HAP-1 (cell line): ENCODE measurements around the gene CERS6.
"Not testable (repeated sequence)": the region's sequence is repeated elsewhere in the genome, so short reads cannot be mapped to it uniquely, and the experiment has no call there.

Experiments used
- DNase-seq, 2 experiments: peaks; one replicate each; pipeline ENCODE4 v3.0.0-alpha.2; 2016 to 2020; ENCODE audit warnings: low spot score in 2 of 2
- H3K27me3 ChIP-seq: fragments of 250-450 bp; sonication (Bioruptor Pico); 2 replicates; pipeline ENCODE4 v1.5.1; 2020; ENCODE audit warnings: low read depth, mild to moderate bottlenecking, moderate library complexity
- H3K36me3 ChIP-seq: fragments of 250-450 bp; sonication (Bioruptor Pico); replicated peaks from 2 replicates; pipeline ENCODE4 v1.5.1; 2020; ENCODE audit warnings: mild to moderate bottlenecking
- H3K4me1 ChIP-seq: fragments of 250-450 bp; sonication (Bioruptor Pico); 2 replicates; pipeline ENCODE4 v1.5.1; 2020; ENCODE audit warnings: mild to moderate bottlenecking
- H3K4me3 ChIP-seq: fragments of 250-450 bp; sonication (Bioruptor Pico); 2 replicates; pipeline ENCODE4 v1.5.1; 2020; ENCODE audit warnings: mild to moderate bottlenecking, moderate library complexity
- H3K9me3 ChIP-seq: fragments of 250-450 bp; sonication (Bioruptor Pico); 2 replicates; pipeline ENCODE4 v1.5.1; 2020; ENCODE audit warnings: mild to moderate bottlenecking, moderate library complexity
- in situ Hi-C: fragments of 300-500 bp; cut with MboI; formaldehyde crosslinking; loops from 3 replicates; pipeline ENCODE4 v1.14.3; 2020; ENCODE audit warnings: low sequenced_read_pairs, inconsistent platforms, mixed read lengths

The CERS6 gene

GRCh38 chr2:168787782-168788376 lies 331.8 kb downstream of the CERS6 start:
- in situ Hi-C loops = no loop called here
- no peak for DNase-seq
- no peaks in the 10 kb centered on the region for H3K27me3 ChIP-seq
- H3K36me3 ChIP-seq = no peaks in the 10 kb centered on the region
- no peaks in the 10 kb centered on the region for H3K9me3 ChIP-seq
- H3K4me3 ChIP-seq = no peak overlapping the region
- no peaks in the 10 kb centered on the region for H3K4me1 ChIP-seq

GRCh38 chr2:168789776-168790175 lies 333.7 kb downstream of the CERS6 start:
- Histone ChIP-seq H3K36me3 (no peaks in the 10 kb centered on the region), H3K4me1 (no peaks in the 10 kb centered on the region), H3K27me3 (no peaks in the 10 kb centered on the region), H3K4me3 (no peak overlapping the region), H3K9me3 (no peaks in the 10 kb centered on the region)
- in situ Hi-C loops = no loop called here
- DNase-seq = no peak

GRCh38 chr2:168790226-168790902 lies 334.3 kb downstream of the CERS6 start:
- H3K9me3 ChIP-seq = no peaks in the 10 kb centered on the region
- no peaks in the 10 kb centered on the region for H3K36me3 ChIP-seq
- in situ Hi-C loops = no loop called here
- no peak overlapping the region for H3K4me3 ChIP-seq
- H3K27me3 ChIP-seq = no peaks in the 10 kb centered on the region
- no peaks in the 10 kb centered on the region for H3K4me1 ChIP-seq
- DNase-seq = no peak

GRCh38 chr2:168791140-168791539 lies 335.1 kb downstream of the CERS6 start:
- H3K9me3 ChIP-seq, H3K36me3 ChIP-seq, DNase-seq, H3K4me3 ChIP-seq, in situ Hi-C loops, H3K4me1 ChIP-seq, H3K27me3 ChIP-seq: not testable (repeated sequence)

GRCh38 chr2:168793596-168793995 lies 337.5 kb downstream of the CERS6 start:
- no peak for DNase-seq
- Histone ChIP-seq H3K9me3 (no peaks in the 10 kb centered on the region), H3K27me3 (no peaks in the 10 kb centered on the region), H3K4me1 (no peaks in the 10 kb centered on the region), H3K36me3 (no peaks in the 10 kb centered on the region), H3K4me3 (no peak overlapping the region)
- in situ Hi-C loops = no loop called here

GRCh38 chr2:168794968-168795367 lies 338.9 kb downstream of the CERS6 start:
- DNase-seq = no peak
- H3K9me3 ChIP-seq = no peaks in the 10 kb centered on the region
- no peaks in the 10 kb centered on the region for H3K27me3 ChIP-seq
- H3K36me3 ChIP-seq = no peaks in the 10 kb centered on the region
- H3K4me3 ChIP-seq = no peak overlapping the region
- no peaks in the 10 kb centered on the region for H3K4me1 ChIP-seq
- in situ Hi-C loops = no loop called here

- no peaks in the 10 kb centered on the region for H3K9me3 ChIP-seq
- H3K36me3 ChIP-seq = no peaks in the 10 kb centered on the region
- H3K4me1 ChIP-seq = no peaks in the 10 kb centered on the region
- no peak overlapping the region for H3K4me3 ChIP-seq
- no peaks in the 10 kb centered on the region for H3K27me3 ChIP-seq
- in situ Hi-C loops = no loop called here
- no peak for DNase-seq
Measured at GRCh38 chr2:168796090-168796577, 340.1 kb downstream of the CERS6 start.

GRCh38 chr2:168796583-168797285 lies 340.7 kb downstream of the CERS6 start:
- no peak overlapping the region for H3K4me3 ChIP-seq
- H3K36me3 ChIP-seq = no peaks in the 10 kb centered on the region
- H3K4me1 ChIP-seq = no peaks in the 10 kb centered on the region
- in situ Hi-C loops = no loop called here
- no peaks in the 10 kb centered on the region for H3K9me3 ChIP-seq
- DNase-seq = no peak
- no peaks in the 10 kb centered on the region for H3K27me3 ChIP-seq

GRCh38 chr2:168797286-168797655 lies 341.2 kb downstream of the CERS6 start:
- Histone ChIP-seq H3K4me3 (no peak overlapping the region), H3K27me3 (no peaks in the 10 kb centered on the region), H3K36me3 (no peaks in the 10 kb centered on the region), H3K4me1 (no peaks in the 10 kb centered on the region), H3K9me3 (no peaks in the 10 kb centered on the region)
- in situ Hi-C loops = no loop called here
- no peak for DNase-seq

- DNase-seq = no peak
- Histone ChIP-seq H3K4me1 (no peaks in the 10 kb centered on the region), H3K9me3 (no peaks in the 10 kb centered on the region), H3K36me3 (no peaks in the 10 kb centered on the region), H3K4me3 (no peak overlapping the region), H3K27me3 (no peaks in the 10 kb centered on the region)
- in situ Hi-C loops = no loop called here
Measured at GRCh38 chr2:168798076-168798887, 342.2 kb downstream of the CERS6 start.

- DNase-seq = no peak
- no peaks in the 10 kb centered on the region for H3K4me1 ChIP-seq
- no peaks in the 10 kb centered on the region for H3K9me3 ChIP-seq
- no peaks in the 10 kb centered on the region for H3K36me3 ChIP-seq
- in situ Hi-C loops = no loop called here
- H3K4me3 ChIP-seq = no peak overlapping the region
- H3K27me3 ChIP-seq = no peaks in the 10 kb centered on the region
Measured at GRCh38 chr2:168798888-168799410, 342.9 kb downstream of the CERS6 start.

- no peak for DNase-seq
- Histone ChIP-seq H3K4me1 (no peaks in the 10 kb centered on the region), H3K9me3 (no peaks in the 10 kb centered on the region), H3K4me3 (no peak overlapping the region), H3K36me3 (no peaks in the 10 kb centered on the region), H3K27me3 (no peaks in the 10 kb centered on the region)
- in situ Hi-C loops = no loop called here
Measured at GRCh38 chr2:168801471-168801870, 345.4 kb downstream of the CERS6 start.

GRCh38 chr2:168801961-168802858 lies 346.1 kb downstream of the CERS6 start, which contains the start of gene NOSTRIN:
NOSTRIN (plus strand) TSS chr2:168802637; CDS start chr2:168802647, 10 bp downstream.
- no peak for DNase-seq
- Histone ChIP-seq H3K4me3 (no peak within 1 kb of the TSS), H3K4me1 (no peaks in the 10 kb centered on the region), H3K9me3 (no peaks in the 10 kb centered on the region), H3K27me3 (no peaks in the 10 kb centered on the region), H3K36me3 (no peaks in the 10 kb centered on the region)
- in situ Hi-C loops = no loop called here
